ENCODE data around the gene ATP10D.

- no peak for TF ChIP-seq CTCF (IDR thresholded peaks at IDR 0.05)
- TF ChIP-seq POLR2A (IDR thresholded peaks at IDR 0.05), result no peak
These were observed 48.7 kb downstream of the ATP10D start for GRCh38 chr4:47533689-47534347.

All from tibial nerve (tissue), 3 donors.